ENCODE data around the gene IPMK. TPM values are rescaled to one million over a fixed set of nuclear protein-coding genes. Genes with fewer than 3 reads are reported as not detected.

Gene IPMK
- total and polyA plus RNA-seq, 9 donors = 1.5 to 4.3 (median 2.8) TPM

- 88 to 90% (median 89%) methylated on average over 5 of the region's 5 CpGs for WGBS, 3 donors
- no peak for TF ChIP-seq EP300 (IDR thresholded peaks at IDR 0.05)
- TF ChIP-seq CTCF (IDR thresholded peaks at IDR 0.05) = no peak
- TF ChIP-seq POLR2A (IDR thresholded peaks at IDR 0.05) = no peak
- Histone ChIP-seq H3K9me3 (no peaks in the 10 kb centered on the region), H3K36me3 (no peaks in the 10 kb centered on the region), H3K27me3 (no peaks in the 10 kb centered on the region), H3K4me1 (ENCODE audit: insufficient read depth) (no peaks in the 10 kb centered on the region), H3K4me3 (no peak overlapping the region), H3K27ac (no peak overlapping the region)
- no peak for DNase-seq
- intact Hi-C loops (cut with DNase I) = loop anchor here in 3 of 4 donors (5.0 kb wide), 1 partner anchor 117 kb away; no protein-coding TSS in a partner anchor
Observed at GRCh38 chr10:58174831-58175230, 92.9 kb downstream of the IPMK start.

- no peaks in the 10 kb centered on the region for H3K9me3 ChIP-seq
- H3K4me1 ChIP-seq (ENCODE audit: insufficient read depth) = no peaks in the 10 kb centered on the region
- no peak overlapping the region for H3K4me3 ChIP-seq
- TF ChIP-seq EP300 (IDR thresholded peaks at IDR 0.05) (no peak), POLR2A (IDR thresholded peaks at IDR 0.05) (no peak), CTCF (IDR thresholded peaks at IDR 0.05) (no peak)
- DNase-seq = no peak
- intact Hi-C loops (cut with DNase I) = no loop called here
- WGBS, 3 donors = 49 to 69% (median 58%) methylated on average over 2 of the region's 2 CpGs
- no peaks in the 10 kb centered on the region for H3K27me3 ChIP-seq
- no peaks in the 10 kb centered on the region for H3K36me3 ChIP-seq
- no peak overlapping the region for H3K27ac ChIP-seq
Observed at GRCh38 chr10:58173391-58173790, 94.3 kb downstream of the IPMK start.

GRCh38 chr10:58171146-58171545 is 96.5 kb downstream of the IPMK start:
- intact Hi-C loops (cut with DNase I) = no loop called here
- no peak for DNase-seq
- H3K4me1 ChIP-seq (ENCODE audit: insufficient read depth) = no peaks in the 10 kb centered on the region
- H3K27ac ChIP-seq = no peak overlapping the region
- H3K4me3 ChIP-seq = no peak overlapping the region
- no peaks in the 10 kb centered on the region for H3K9me3 ChIP-seq
- no peaks in the 10 kb centered on the region for H3K27me3 ChIP-seq
- H3K36me3 ChIP-seq = no peaks in the 10 kb centered on the region
- TF ChIP-seq POLR2A (IDR thresholded peaks at IDR 0.05) (no peak), EP300 (IDR thresholded peaks at IDR 0.05) (no peak), CTCF (IDR thresholded peaks at IDR 0.05) (no peak)
- 78 to 95% (median 92%) methylated on average over 1 of the region's 1 CpG for WGBS, 3 donors

- no peak for TF ChIP-seq CTCF (IDR thresholded peaks at IDR 0.05)
- H3K36me3 ChIP-seq = no peaks in the 10 kb centered on the region
- intact Hi-C loops (cut with DNase I) = no loop called here
- WGBS, 3 donors = 73 to 86% (median 81%) methylated on average over 4 of the region's 4 CpGs
- H3K4me3 ChIP-seq = no peak overlapping the region
- H3K27ac ChIP-seq = no peak overlapping the region
- H3K4me1 ChIP-seq (ENCODE audit: insufficient read depth) = no peaks in the 10 kb centered on the region
- no peaks in the 10 kb centered on the region for H3K27me3 ChIP-seq
- H3K9me3 ChIP-seq = no peaks in the 10 kb centered on the region
- DNase-seq = no peak
Observed at GRCh38 chr10:58164517-58164916, 103.2 kb downstream of the IPMK start.

GRCh38 chr10:58158806-58159205 is 108.9 kb downstream of the IPMK start:
- no peaks in the 10 kb centered on the region for H3K4me1 ChIP-seq (ENCODE audit: insufficient read depth)
- H3K27me3 ChIP-seq = no peaks in the 10 kb centered on the region
- 72 to 78% (median 76%) methylated on average over 4 of the region's 4 CpGs for WGBS, 3 donors
- DNase-seq = no peak
- no peaks in the 10 kb centered on the region for H3K9me3 ChIP-seq
- TF ChIP-seq EP300 (IDR thresholded peaks at IDR 0.05) = no peak
- TF ChIP-seq POLR2A (IDR thresholded peaks at IDR 0.05) = no peak
- no peak for TF ChIP-seq CTCF (IDR thresholded peaks at IDR 0.05)
- H3K36me3 ChIP-seq = no peaks in the 10 kb centered on the region
- intact Hi-C loops (cut with DNase I) = no loop called here
- no peak overlapping the region for H3K4me3 ChIP-seq
- no peak overlapping the region for H3K27ac ChIP-seq

Data from ovary (tissue), 9 donors.